HCT116 (cell line): ENCODE measurements around the gene LRRIQ4. TPM values are rescaled to one million over a fixed set of nuclear protein-coding genes. Genes with fewer than 3 reads are reported as not detected.

Source experiments
- total RNA-seq: library from RNA; stranded (reverse); gene quantifications from one replicate; pipeline ENCODE4 v1.2.1, GENCODE V29; 2021; ENCODE audit not compliant: unreplicated experiment

The LRRIQ4 gene
- total RNA-seq, 1 experiment from 2014 or later = not detected

Other genes starting within 250 kb of the LRRIQ4 start
- gene MECOM, start 149.2 kb upstream of the LRRIQ4 start, total RNA-seq = 3.1 TPM
- 47.0 TPM for gene TERC, start 47.8 kb upstream of the LRRIQ4 start, total RNA-seq
- gene ACTRT3, start 43.3 kb upstream of the LRRIQ4 start, total RNA-seq = 1.2 TPM
- gene MYNN, start 39.5 kb upstream of the LRRIQ4 start, total RNA-seq = 13.5 TPM
- gene LRRC34, start within 50 bp of the LRRIQ4 start, total RNA-seq = not detected
- gene LRRC31, start 57.1 kb downstream of the LRRIQ4 start, total RNA-seq = not detected
- not detected for gene SAMD7, start 98.7 kb downstream of the LRRIQ4 start, total RNA-seq
- 55.4 TPM for gene SEC62, start 153.9 kb downstream of the LRRIQ4 start, total RNA-seq
- gene GPR160, start 225.1 kb downstream of the LRRIQ4 start, total RNA-seq = 9.9 TPM